SW480 (cell line): Measurements from ENCODE around the gene KAT6B.

Experiments
- DNase-seq: peaks from one replicate; pipeline ENCODE4 v3.0.0-alpha.2; 2016; ENCODE audit warnings: low spot score

KAT6B gene

GRCh38 chr10:75071756-75072155, 245.4 kb downstream of the KAT6B start:
- no peak for DNase-seq

- no peak for DNase-seq
Observed at GRCh38 chr10:75072727-75073126, 246.3 kb downstream of the KAT6B start.

GRCh38 chr10:75073442-75073841, 247.0 kb downstream of the KAT6B start:
- no peak for DNase-seq

DNA sequence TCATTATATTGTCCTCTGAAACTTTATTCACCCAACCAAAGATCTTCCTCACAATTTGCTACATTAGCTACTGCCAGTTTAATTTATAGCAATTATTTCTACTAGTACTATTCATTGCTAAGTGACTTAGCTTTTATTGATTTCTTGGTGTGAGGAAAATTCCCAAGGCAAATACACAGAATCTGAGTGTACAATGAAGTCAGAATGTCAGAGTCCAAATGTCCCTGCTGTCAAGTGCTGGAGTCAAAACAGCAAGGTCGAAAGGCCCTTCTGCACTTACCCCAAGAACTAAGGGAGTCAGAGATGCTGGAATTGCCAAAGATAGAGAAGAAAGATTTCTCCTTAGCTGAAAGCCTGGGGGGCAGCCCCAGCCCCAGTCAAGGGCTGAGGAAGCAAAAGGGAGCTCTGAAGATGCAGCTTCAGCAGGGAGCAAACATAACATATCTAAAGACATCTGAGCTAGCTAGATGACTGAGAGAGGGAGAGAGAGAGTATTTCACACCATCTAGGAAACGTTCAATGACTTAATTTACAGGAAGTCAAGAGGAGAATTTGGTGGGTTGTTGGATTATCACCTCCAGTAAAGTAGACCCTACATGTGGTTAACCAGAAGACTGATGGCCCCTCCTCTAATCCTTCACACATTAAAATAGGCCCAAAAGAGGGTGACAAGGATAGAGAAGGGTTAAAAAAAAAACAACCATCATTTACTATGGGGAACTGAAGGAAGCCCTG, 248.5 kb downstream of the KAT6B start:
- DNase-seq, result no peak

- DNase-seq, result no peak
Observed at GRCh38 chr10:75076348-75076747, 249.9 kb downstream of the KAT6B start.

DNA sequence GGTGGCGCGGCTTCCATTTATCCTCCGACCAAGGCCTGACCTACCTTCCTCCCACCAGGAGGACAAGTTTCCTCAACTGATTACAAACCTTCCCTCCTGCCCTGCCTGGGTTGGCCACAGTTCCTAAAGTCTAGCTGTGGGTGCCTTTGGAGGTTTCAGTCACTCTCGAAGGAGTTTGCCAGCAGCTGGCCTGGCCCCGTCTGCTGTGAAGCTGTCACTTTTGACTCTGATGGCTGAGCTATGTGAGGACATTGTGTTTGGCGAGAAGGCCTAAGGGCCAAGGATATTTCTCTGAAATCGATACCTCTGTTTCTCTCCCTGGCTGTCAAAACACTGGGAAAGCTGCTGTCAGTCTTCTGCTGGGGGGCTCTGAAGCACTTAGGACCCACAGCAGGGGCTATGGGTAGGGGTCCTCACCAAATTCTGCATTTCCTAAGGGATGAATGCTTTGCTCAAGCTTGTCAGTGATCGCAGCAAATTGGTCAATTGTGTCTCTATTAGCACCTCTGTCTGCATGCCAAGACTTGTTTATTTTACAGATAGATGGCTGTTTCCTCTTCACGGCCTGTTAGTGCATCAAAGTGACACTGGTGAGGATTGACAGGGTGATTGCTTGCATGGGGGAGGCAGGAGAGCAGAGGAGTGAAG, 253.2 kb downstream of the KAT6B start:
- DNase-seq, result no peak

- DNase-seq, result no peak
Observed at GRCh38 chr10:75080554-75080953, 254.2 kb downstream of the KAT6B start.

DNA sequence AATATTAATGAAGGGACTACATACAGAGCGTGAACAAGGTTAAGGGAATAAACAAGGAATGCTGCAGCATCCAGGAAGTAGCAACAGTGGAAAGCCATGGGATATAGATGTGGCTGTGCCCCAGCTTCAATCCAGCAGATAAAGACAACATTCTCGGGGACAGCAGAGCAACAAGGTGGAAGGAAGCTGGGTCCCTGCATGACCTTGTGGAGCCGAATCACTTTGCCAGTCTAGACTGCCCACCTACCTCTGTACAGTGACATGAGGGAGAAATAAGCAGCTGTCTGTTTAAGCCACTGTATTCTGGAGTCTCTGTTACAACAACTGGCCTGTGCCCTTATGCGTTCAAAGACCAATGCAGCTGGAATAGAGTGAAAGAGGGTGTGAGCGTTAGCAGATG, 255.0 kb downstream of the KAT6B start:
- DNase-seq, result no peak
